Osteocyte (in vitro differentiated cells): ENCODE results near the gene QRSL1. TPM values are rescaled to one million over a fixed set of nuclear protein-coding genes. Genes with fewer than 3 reads are reported as not detected.

Source experiments
- DNase-seq: peaks from one replicate; pipeline ENCODE4 v3.0.0; 2021; ENCODE audit warnings: mixed read lengths; ENCODE audit not compliant: unreplicated experiment; ENCODE audit errors: extremely low spot score
- H3K27ac Mint-ChIP-seq: one replicate; pipeline ENCODE4 v1.8.0; 2021; ENCODE audit warnings: mild to moderate bottlenecking, mixed read lengths; ENCODE audit not compliant: unreplicated experiment
- H3K27me3 Mint-ChIP-seq: one replicate; pipeline ENCODE4 v1.8.0; 2021; ENCODE audit warnings: mixed read lengths; ENCODE audit not compliant: unreplicated experiment
- H3K36me3 Mint-ChIP-seq: one replicate; pipeline ENCODE4 v1.8.0; 2021; ENCODE audit warnings: mixed read lengths; ENCODE audit not compliant: unreplicated experiment
- H3K4me1 Mint-ChIP-seq: one replicate; pipeline ENCODE4 v1.8.0; 2021; ENCODE audit warnings: mixed read lengths; ENCODE audit not compliant: unreplicated experiment
- H3K4me3 Mint-ChIP-seq: one replicate; pipeline ENCODE4 v1.8.0; 2021; ENCODE audit warnings: mild to moderate bottlenecking, moderate library complexity, mixed read lengths; ENCODE audit not compliant: unreplicated experiment
- H3K9me3 Mint-ChIP-seq: one replicate; pipeline ENCODE4 v1.8.0; 2021; ENCODE audit warnings: mixed read lengths; ENCODE audit not compliant: unreplicated experiment
- CTCF ChIP-seq: fragments of 200-600 bp; sonication (generic); IDR thresholded peaks from 2 replicates; pipeline ENCODE4 v1.5.0; 2021; ENCODE audit warnings: antibody characterized with exemption, mild to moderate bottlenecking, moderate library complexity
- total RNA-seq: library from RNA; stranded (reverse); gene quantifications from 2 replicates; pipeline ENCODE4 v1.2.1, GENCODE V29; 2021

The QRSL1 gene
- total RNA-seq, 1 donor from 2014 or later = 12.2 TPM

GRCh38 chr6:106714281-106714680 lies 84.9 kb downstream of the QRSL1 start:
- Mint-ChIP-seq H3K36me3 (no peaks in the 10 kb centered on the region), H3K4me1 (no peaks in the 10 kb centered on the region), H3K4me3 (no peak overlapping the region), H3K27me3 (peaks cover 43% of the 10 kb centered on the region), H3K27ac (no peak overlapping the region), H3K9me3 (no peaks in the 10 kb centered on the region)
- no peak for DNase-seq
- no peak for TF ChIP-seq CTCF

GRCh38 chr6:106715922-106716321 lies 86.5 kb downstream of the QRSL1 start:
- no peak for TF ChIP-seq CTCF
- no peak overlapping the region for H3K4me3 Mint-ChIP-seq
- peaks cover 30% of the 10 kb centered on the region for H3K27me3 Mint-ChIP-seq
- no peaks in the 10 kb centered on the region for H3K9me3 Mint-ChIP-seq
- no peaks in the 10 kb centered on the region for H3K36me3 Mint-ChIP-seq
- no peak for DNase-seq
- H3K27ac Mint-ChIP-seq = no peak overlapping the region
- H3K4me1 Mint-ChIP-seq = no peaks in the 10 kb centered on the region

- no peak overlapping the region for H3K27ac Mint-ChIP-seq
- no peak for DNase-seq
- no peaks in the 10 kb centered on the region for H3K36me3 Mint-ChIP-seq
- no peak overlapping the region for H3K4me3 Mint-ChIP-seq
- TF ChIP-seq CTCF = no peak
- H3K4me1 Mint-ChIP-seq = no peaks in the 10 kb centered on the region
- H3K27me3 Mint-ChIP-seq = peaks cover 21% of the 10 kb centered on the region
- H3K9me3 Mint-ChIP-seq = no peaks in the 10 kb centered on the region
Observed at GRCh38 chr6:106716966-106717365, 87.6 kb downstream of the QRSL1 start.

Other genes with a start within 250 kb of the QRSL1 start
- gene RTN4IP1, start 80 bp upstream of the QRSL1 start, total RNA-seq = 5.0 and 5.5 TPM in 2 replicates